Mesenchymal stem cell (in vitro differentiated cells and primary cell): ENCODE results near the gene TSPAN3.

Experiments used
- DNase-seq: peaks from one replicate; pipeline ENCODE4 v3.0.0-alpha.2; 2013
- H2AFZ ChIP-seq: one replicate; pipeline ENCODE4 v1.6.1; 2013; ENCODE audit warnings: low read depth, mild to moderate bottlenecking, control low read depth, inconsistent platforms, low read length, moderate library complexity
- H2AK5ac ChIP-seq: 2 replicates; pipeline ENCODE4 v1.6.1; 2013; ENCODE audit warnings: low read length, moderate library complexity, mild to moderate bottlenecking, inconsistent platforms; ENCODE audit not compliant: severe bottlenecking
- H2BK120ac ChIP-seq: one replicate; pipeline ENCODE4 v1.6.1; 2013; ENCODE audit warnings: low read depth, mild to moderate bottlenecking, inconsistent platforms, low read length, moderate library complexity
- H2BK12ac ChIP-seq, 2 experiments: one replicate each; pipeline ENCODE4 v1.6.1; 2013; ENCODE audit warnings: inconsistent platforms in 2 of 2, low read length in 2 of 2, mild to moderate bottlenecking in 2 of 2, moderate library complexity in 2 of 2, control low read depth in 1 of 2
- H2BK15ac ChIP-seq: one replicate; pipeline ENCODE4 v1.6.1; 2013; ENCODE audit warnings: mild to moderate bottlenecking, low read depth, inconsistent platforms; ENCODE audit not compliant: poor library complexity, severe bottlenecking
- H2BK5ac ChIP-seq: 2 replicates; pipeline ENCODE4 v1.6.1; 2013; ENCODE audit warnings: low read depth, mild to moderate bottlenecking, low read length, control low read depth, inconsistent platforms; ENCODE audit not compliant: poor library complexity, severe bottlenecking
- H3K14ac ChIP-seq, 2 experiments: one replicate each; pipeline ENCODE4 v1.6.1; 2013; ENCODE audit warnings: inconsistent platforms in 2 of 2, low read length in 2 of 2, control low read depth in 1 of 2, mild to moderate bottlenecking in 1 of 2, moderate library complexity in 1 of 2
- H3K18ac ChIP-seq, 2 experiments: one replicate each; pipeline ENCODE4 v1.6.1; 2013; ENCODE audit warnings: inconsistent platforms in 2 of 2, low read length in 2 of 2, control low read depth in 1 of 2, low read depth in 1 of 2, mild to moderate bottlenecking in 1 of 2
- H3K23ac ChIP-seq, 2 experiments: one replicate each; pipeline ENCODE4 v1.6.1; 2013; ENCODE audit warnings: inconsistent platforms in 2 of 2, low read length in 2 of 2, mild to moderate bottlenecking in 2 of 2, moderate library complexity in 2 of 2, control low read depth in 1 of 2
- H3K27ac ChIP-seq: 2 replicates; pipeline ENCODE4 v1.5.1; 2013; ENCODE audit warnings: mild to moderate bottlenecking, moderate library complexity, low read length, control low read depth, inconsistent platforms; ENCODE audit not compliant: poor library complexity, severe bottlenecking
- H3K27me3 ChIP-seq, 2 experiments: 2 replicates each; pipeline versions ENCODE4 v1.6.1 to v1.7.0; 2013; ENCODE audit warnings: low read length in 2 of 2, mild to moderate bottlenecking in 2 of 2, moderate library complexity in 2 of 2, control low read depth in 1 of 2, inconsistent platforms in 1 of 2; ENCODE audit not compliant: control insufficient read depth in 1 of 2, insufficient read depth in 1 of 2
- H3K36me3 ChIP-seq, 2 experiments: 2 replicates each; pipeline versions ENCODE4 v1.6.1 to v1.7.0; 2013; ENCODE audit warnings: low read length in 2 of 2, control low read depth in 1 of 2, inconsistent platforms in 1 of 2, low read depth in 1 of 2, mild to moderate bottlenecking in 1 of 2; ENCODE audit not compliant: insufficient read depth in 2 of 2, control insufficient read depth in 1 of 2
- H3K4ac ChIP-seq, 2 experiments: one replicate each; pipeline ENCODE4 v1.6.1; 2013; ENCODE audit warnings: inconsistent platforms in 2 of 2, low read length in 2 of 2, mild to moderate bottlenecking in 2 of 2, moderate library complexity in 2 of 2, control low read depth in 1 of 2, low read depth in 1 of 2
- H3K4me1 ChIP-seq: 2 replicates; pipeline ENCODE4 v1.6.1; 2013; ENCODE audit warnings: low read depth, low read length, control low read depth; ENCODE audit not compliant: control insufficient read depth, insufficient read depth
- H3K4me2 ChIP-seq: 2 replicates; pipeline ENCODE4 v1.6.1; 2013; ENCODE audit warnings: low read length, mild to moderate bottlenecking, inconsistent platforms; ENCODE audit not compliant: poor library complexity, severe bottlenecking
- H3K4me3 ChIP-seq, 2 experiments: 2 replicates each; pipeline versions ENCODE4 v1.5.1 to v1.7.0; 2013; ENCODE audit warnings: low read length in 2 of 2, mild to moderate bottlenecking in 2 of 2, control low read depth in 1 of 2, low read depth in 1 of 2; ENCODE audit not compliant: insufficient read depth in 1 of 2
- H3K79me1 ChIP-seq: replicated peaks from 2 replicates; pipeline ENCODE4 v1.6.1; 2013; ENCODE audit warnings: mild to moderate bottlenecking, control low read depth, low read length, inconsistent platforms; ENCODE audit not compliant: poor library complexity, severe bottlenecking
- H3K9ac ChIP-seq: 2 replicates; pipeline ENCODE4 v1.7.0; 2013; ENCODE audit warnings: mild to moderate bottlenecking, low read length, moderate library complexity
- H3K9me3 ChIP-seq: 2 replicates; pipeline ENCODE4 v1.7.0; 2013; ENCODE audit warnings: mild to moderate bottlenecking, low read length; ENCODE audit not compliant: control insufficient read depth
- H4K8ac ChIP-seq: one replicate; pipeline ENCODE4 v1.6.1; 2013; ENCODE audit warnings: inconsistent platforms, mild to moderate bottlenecking, low read length, moderate library complexity
- H4K91ac ChIP-seq: one replicate; pipeline ENCODE4 v1.6.1; 2013; ENCODE audit warnings: mild to moderate bottlenecking, low read length, inconsistent platforms
- WGBS: methylation state at CpG from one replicate; pipeline ENCODE4 v1.1.7; 2013; ENCODE audit warnings: mixed read lengths; 5-methylcytosine and 5-hydroxymethylcytosine counted together

Gene TSPAN3

DNA sequence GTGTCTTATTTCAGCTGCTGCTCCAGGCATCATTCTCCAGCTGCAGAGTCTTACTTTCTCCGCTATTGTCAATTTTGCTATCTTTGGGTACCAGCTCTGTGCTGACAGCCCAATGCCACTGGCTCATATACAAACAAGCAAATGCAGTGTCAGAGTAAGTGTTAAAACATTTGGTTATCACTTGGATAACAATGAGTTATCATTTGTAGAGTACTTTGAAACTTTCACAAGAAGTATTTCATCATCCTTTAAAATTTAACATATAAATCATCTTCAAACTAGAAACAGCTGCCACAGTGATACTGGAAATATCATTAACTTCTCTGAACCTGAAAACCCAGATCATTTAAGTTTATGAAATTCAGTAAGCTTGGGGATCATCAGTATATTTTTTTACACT is 13.8 kb downstream of the TSPAN3 start:
- Histone ChIP-seq H4K8ac (no peak overlapping the region), H3K4ac (no peak overlapping the region), H2BK12ac (no peak overlapping the region), H2BK15ac (no peak overlapping the region), H3K4me3 (no peak overlapping the region), H3K36me3 (peaks cover 5 to 39% of the 10 kb centered on the region in 2 experiments), H3K23ac (no peak overlapping the region), H4K91ac (no peak overlapping the region), H3K14ac (no peak overlapping the region), H3K27me3 (no peaks in the 10 kb centered on the region), H3K9me3 (no peaks in the 10 kb centered on the region), H2BK5ac (no peak overlapping the region), H2AFZ (no peak overlapping the region), H3K18ac (no peak overlapping the region), H3K4me2 (no peak overlapping the region), H2AK5ac (no peak overlapping the region), H3K9ac (no peak overlapping the region), H3K27ac (no peak overlapping the region), H2BK120ac (no peak overlapping the region), H3K4me1 (peaks cover 6% of the 10 kb centered on the region), H3K79me1 (peaks cover 28% of the 10 kb centered on the region)
- DNase-seq: no peak
- WGBS: 100% methylated on average over 1 of the region's 1 CpG

DNA sequence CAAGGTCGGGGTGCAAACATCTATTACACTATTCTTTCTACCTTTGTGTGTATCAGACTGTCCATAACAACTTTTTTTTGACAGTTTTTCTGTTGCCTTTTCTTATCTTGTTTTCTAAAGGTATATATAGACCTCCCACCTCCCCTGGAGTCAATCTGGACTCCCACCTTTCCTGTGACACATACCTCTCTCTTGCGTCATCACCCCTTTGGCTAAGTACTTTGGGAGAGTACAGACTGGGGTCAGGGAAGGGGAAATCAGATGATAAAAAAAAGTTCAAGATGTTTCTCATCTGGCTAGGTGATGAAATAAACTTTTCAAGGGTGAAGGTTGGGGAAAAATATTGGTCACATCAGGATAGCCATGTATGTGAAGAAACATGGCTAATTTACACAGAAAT is 17.2 kb downstream of the TSPAN3 start:
- no peak overlapping the region for H2AK5ac ChIP-seq
- H3K79me1 ChIP-seq: peaks cover 36% of the 10 kb centered on the region
- H3K9me3 ChIP-seq: no peaks in the 10 kb centered on the region
- no peak overlapping the region for H3K23ac ChIP-seq
- H3K36me3 ChIP-seq: peaks cover 7 to 71% of the 10 kb centered on the region in 2 experiments
- no peak overlapping the region for H2AFZ ChIP-seq
- no peak overlapping the region for H3K14ac ChIP-seq
- H3K9ac ChIP-seq: no peak overlapping the region
- no peak overlapping the region for H2BK15ac ChIP-seq
- H3K4me3 ChIP-seq: no peak overlapping the region
- H2BK120ac ChIP-seq: no peak overlapping the region
- peaks cover 1% of the 10 kb centered on the region for H3K4me1 ChIP-seq
- H3K27ac ChIP-seq: no peak overlapping the region
- H4K8ac ChIP-seq: no peak overlapping the region
- 100% methylated on average over 1 of the region's 2 CpGs for WGBS
- H3K18ac ChIP-seq: no peak overlapping the region
- no peak overlapping the region for H2BK12ac ChIP-seq
- no peak overlapping the region for H4K91ac ChIP-seq
- H3K4me2 ChIP-seq: no peak overlapping the region
- no peak overlapping the region for H2BK5ac ChIP-seq
- no peak for DNase-seq
- no peak overlapping the region for H3K4ac ChIP-seq
- H3K27me3 ChIP-seq: no peaks in the 10 kb centered on the region

- Histone ChIP-seq H3K9me3 (no peaks in the 10 kb centered on the region), H3K4ac (no peak overlapping the region), H2AK5ac (no peak overlapping the region), H2BK120ac (no peak overlapping the region), H3K27ac (no peak overlapping the region), H3K36me3 (peaks cover 7 to 74% of the 10 kb centered on the region in 2 experiments), H4K91ac (no peak overlapping the region), H3K14ac (no peak overlapping the region), H2BK5ac (no peak overlapping the region), H4K8ac (no peak overlapping the region), H3K79me1 (peaks cover 31% of the 10 kb centered on the region), H3K9ac (no peak overlapping the region), H2AFZ (no peak overlapping the region), H2BK15ac (no peak overlapping the region), H2BK12ac (no peak overlapping the region), H3K4me3 (no peak overlapping the region), H3K4me2 (no peak overlapping the region), H3K4me1 (peaks cover under 1% of the 10 kb centered on the region), H3K23ac (no peak overlapping the region), H3K27me3 (no peaks in the 10 kb centered on the region), H3K18ac (no peak overlapping the region)
- no peak for DNase-seq
- WGBS: 84% methylated on average over 2 of the region's 2 CpGs
These were observed 18.4 kb downstream of the TSPAN3 start for GRCh38 chr15:77052556-77052955.

- Histone ChIP-seq H2AFZ (no peak overlapping the region), H3K18ac (no peak overlapping the region), H3K9me3 (no peaks in the 10 kb centered on the region), H2BK5ac (no peak overlapping the region), H3K14ac (no peak overlapping the region), H3K4ac (no peak overlapping the region), H3K4me3 (no peak overlapping the region), H4K8ac (no peak overlapping the region), H3K4me2 (no peak overlapping the region), H2AK5ac (no peak overlapping the region), H3K36me3 (peaks cover 36 to 88% of the 10 kb centered on the region in 2 experiments), H3K9ac (no peak overlapping the region), H3K27me3 (no peaks in the 10 kb centered on the region), H3K23ac (no peak overlapping the region), H3K79me1 (peaks cover 45% of the 10 kb centered on the region), H4K91ac (no peak overlapping the region), H3K27ac (no peak overlapping the region), H2BK12ac (no peak overlapping the region), H2BK15ac (no peak overlapping the region), H2BK120ac (no peak overlapping the region), H3K4me1 (no peaks in the 10 kb centered on the region)
- DNase-seq: no peak
- no CpG with 5 or more reads among the region's 1 CpG for WGBS
These were observed 22.6 kb downstream of the TSPAN3 start for GRCh38 chr15:77048135-77048876.
